Measurements from ENCODE around the gene PTPRJ.
"Not testable (repeated sequence)": the region's sequence is repeated elsewhere in the genome, so short reads cannot be mapped to it uniquely, and the experiment has no call there.

Gene PTPRJ

DNA sequence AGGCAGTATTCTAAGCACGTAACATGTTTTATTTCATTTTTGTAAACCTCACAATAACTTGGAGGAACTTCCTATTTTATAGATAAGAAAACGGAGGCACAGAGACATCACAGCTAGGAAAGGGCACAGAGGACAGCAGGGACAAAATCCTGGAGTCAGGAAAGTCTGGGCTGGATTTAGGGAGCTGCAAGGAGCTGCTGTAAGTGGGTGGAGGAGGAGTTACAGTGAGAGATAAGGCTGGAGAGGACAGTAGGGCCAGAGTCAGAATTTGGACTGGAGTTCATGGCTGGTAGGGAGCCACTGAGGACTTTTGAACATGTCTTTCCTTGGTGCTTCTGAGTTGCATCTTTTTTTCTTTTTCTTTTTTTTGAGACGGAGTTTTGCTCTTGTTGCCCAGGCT lies 32.2 kb upstream of the PTPRJ start:
- no peak for DNase-seq (ENCODE audit: low spot score)
- Histone ChIP-seq H3K9me3 (ENCODE audit: severe bottlenecking) (no peaks in the 10 kb centered on the region), H3K27me3 (ENCODE audit: insufficient read depth, poor library complexity, severe bottlenecking) (no peaks in the 10 kb centered on the region), H3K4me1 (ENCODE audit: insufficient read depth, poor library complexity, severe bottlenecking) (peaks cover 10% of the 10 kb centered on the region), H3K36me3 (ENCODE audit: low read depth) (no peaks in the 10 kb centered on the region), H3K27ac (ENCODE audit: poor library complexity, severe bottlenecking) (no peak overlapping the region), H3K4me3 (ENCODE audit: severe bottlenecking) (no peak overlapping the region)
- TF ChIP-seq, protein P1, sequence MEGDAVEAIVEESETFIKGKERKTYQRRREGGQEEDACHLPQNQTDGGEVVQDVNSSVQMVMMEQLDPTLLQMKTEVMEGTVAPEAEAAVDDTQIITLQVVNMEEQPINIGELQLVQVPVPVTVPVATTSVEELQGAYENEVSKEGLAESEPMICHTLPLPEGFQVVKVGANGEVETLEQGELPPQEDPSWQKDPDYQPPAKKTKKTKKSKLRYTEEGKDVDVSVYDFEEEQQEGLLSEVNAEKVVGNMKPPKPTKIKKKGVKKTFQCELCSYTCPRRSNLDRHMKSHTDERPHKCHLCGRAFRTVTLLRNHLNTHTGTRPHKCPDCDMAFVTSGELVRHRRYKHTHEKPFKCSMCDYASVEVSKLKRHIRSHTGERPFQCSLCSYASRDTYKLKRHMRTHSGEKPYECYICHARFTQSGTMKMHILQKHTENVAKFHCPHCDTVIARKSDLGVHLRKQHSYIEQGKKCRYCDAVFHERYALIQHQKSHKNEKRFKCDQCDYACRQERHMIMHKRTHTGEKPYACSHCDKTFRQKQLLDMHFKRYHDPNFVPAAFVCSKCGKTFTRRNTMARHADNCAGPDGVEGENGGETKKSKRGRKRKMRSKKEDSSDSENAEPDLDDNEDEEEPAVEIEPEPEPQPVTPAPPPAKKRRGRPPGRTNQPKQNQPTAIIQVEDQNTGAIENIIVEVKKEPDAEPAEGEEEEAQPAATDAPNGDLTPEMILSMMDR (IDR thresholded peaks at IDR 0.05; ENCODE audit: poor library complexity, severe bottlenecking), result no peak
- no peak for ATAC-seq (ENCODE audit: low read depth)

DNA sequence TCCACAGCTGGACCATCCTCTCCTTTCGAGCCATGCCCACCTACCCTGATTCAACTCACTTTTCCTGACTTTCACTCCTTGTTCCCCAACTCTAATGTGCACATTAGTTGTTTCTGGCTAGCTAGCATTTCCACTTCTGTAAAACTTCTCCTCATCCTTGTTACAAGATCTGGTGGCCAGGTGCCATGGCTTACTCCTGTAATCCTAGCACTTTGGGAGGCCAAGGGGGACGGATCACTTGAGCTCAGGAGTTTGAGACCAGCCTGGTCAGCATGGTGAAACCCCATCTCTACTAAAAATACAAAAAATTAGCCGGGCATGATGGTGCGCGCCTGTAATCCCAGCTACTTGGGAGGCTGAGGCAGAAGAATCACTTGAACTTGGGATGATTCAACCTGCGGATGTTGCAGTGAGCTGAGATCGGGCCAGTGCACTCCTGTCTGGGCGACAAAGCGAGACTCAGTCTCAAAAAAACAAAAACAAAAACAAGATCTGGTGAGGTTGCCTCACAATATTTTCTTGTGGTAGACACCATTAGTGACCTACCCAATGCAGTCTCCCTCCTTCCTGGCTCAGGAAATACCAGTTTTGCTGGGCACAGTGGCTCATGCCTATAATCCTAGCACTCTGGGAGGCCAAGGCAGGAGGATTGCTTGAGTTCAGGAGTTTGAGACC lies 31.2 kb upstream of the PTPRJ start:
- ATAC-seq (ENCODE audit: low read depth); DNase-seq (ENCODE audit: low spot score); H3K4me3 ChIP-seq (ENCODE audit: severe bottlenecking); H3K9me3 ChIP-seq (ENCODE audit: severe bottlenecking); H3K27me3 ChIP-seq (ENCODE audit: insufficient read depth, poor library complexity, severe bottlenecking); H3K36me3 ChIP-seq (ENCODE audit: low read depth); H3K27ac ChIP-seq (ENCODE audit: poor library complexity, severe bottlenecking): not testable (repeated sequence)
- H3K4me1 ChIP-seq (ENCODE audit: insufficient read depth, poor library complexity, severe bottlenecking), result peaks cover 10% of the 10 kb centered on the region

DNA sequence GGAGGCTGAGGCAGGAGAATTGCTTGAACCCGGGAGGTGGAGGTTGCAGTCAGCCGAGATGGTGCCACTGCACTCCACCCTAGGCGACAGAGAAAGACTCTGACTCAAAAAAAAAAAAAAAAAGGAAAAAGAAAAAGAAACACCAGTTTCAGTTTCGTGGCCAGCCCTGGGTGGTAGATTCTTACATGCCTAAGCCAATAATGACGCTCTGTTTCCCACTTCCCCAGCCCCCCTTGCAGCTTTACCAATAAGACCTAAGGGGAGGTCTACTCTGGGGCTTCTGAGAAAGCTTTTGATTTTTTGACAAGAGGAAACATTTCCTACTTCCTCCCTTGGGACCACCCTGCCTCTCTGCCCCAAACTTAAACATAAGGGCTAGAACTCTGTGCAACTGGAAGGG lies 30.0 kb upstream of the PTPRJ start:
- no peak overlapping the region for H3K27ac ChIP-seq (ENCODE audit: poor library complexity, severe bottlenecking)

DNA sequence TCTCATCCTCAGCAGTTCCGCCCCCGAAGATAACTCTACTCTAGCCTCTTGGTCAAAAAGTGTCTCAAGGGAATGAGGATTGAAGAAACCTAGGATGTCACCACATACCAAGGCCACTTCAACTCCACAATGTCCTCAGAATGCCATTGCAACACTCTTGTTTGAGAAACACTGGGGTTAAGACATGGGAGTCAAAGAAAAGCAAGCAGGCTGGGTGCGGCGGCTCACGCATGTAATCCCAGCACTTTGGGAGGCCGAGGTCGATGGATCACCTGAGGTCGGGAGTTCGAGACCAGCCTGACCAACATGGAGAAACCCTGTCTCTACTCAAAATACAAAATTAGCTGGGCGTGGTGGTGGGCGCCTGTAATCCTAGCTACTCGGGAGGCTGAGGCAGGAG lies 28.9 kb upstream of the PTPRJ start:
- H3K9me3 ChIP-seq (ENCODE audit: severe bottlenecking); DNase-seq (ENCODE audit: low spot score); H3K27me3 ChIP-seq (ENCODE audit: insufficient read depth, poor library complexity, severe bottlenecking); H3K4me3 ChIP-seq (ENCODE audit: severe bottlenecking); H3K36me3 ChIP-seq (ENCODE audit: low read depth); ATAC-seq (ENCODE audit: low read depth); H3K27ac ChIP-seq (ENCODE audit: poor library complexity, severe bottlenecking); H3K4me1 ChIP-seq (ENCODE audit: insufficient read depth, poor library complexity, severe bottlenecking): not testable (repeated sequence)

More for the DNA sequence above, 30.0 kb upstream of the PTPRJ start:
- Histone ChIP-seq H3K9me3 (ENCODE audit: severe bottlenecking) (no peaks in the 10 kb centered on the region), H3K4me1 (ENCODE audit: insufficient read depth, poor library complexity, severe bottlenecking) (peaks cover 10% of the 10 kb centered on the region), H3K36me3 (ENCODE audit: low read depth) (no peaks in the 10 kb centered on the region), H3K4me3 (ENCODE audit: severe bottlenecking) (no peak overlapping the region), H3K27me3 (ENCODE audit: insufficient read depth, poor library complexity, severe bottlenecking) (no peaks in the 10 kb centered on the region)
- TF ChIP-seq, protein P1 (IDR thresholded peaks at IDR 0.05; ENCODE audit: poor library complexity, severe bottlenecking), result no peak
- DNase-seq (ENCODE audit: low spot score), result no peak
- no peak for ATAC-seq (ENCODE audit: low read depth)

- DNase-seq (ENCODE audit: low spot score) (no peak), ATAC-seq (ENCODE audit: low read depth) (no peak)
- H3K27ac ChIP-seq (ENCODE audit: poor library complexity, severe bottlenecking), result no peak overlapping the region
- H3K36me3 ChIP-seq (ENCODE audit: low read depth), result no peaks in the 10 kb centered on the region
- no peaks in the 10 kb centered on the region for H3K4me1 ChIP-seq (ENCODE audit: insufficient read depth, poor library complexity, severe bottlenecking)
- H3K27me3 ChIP-seq (ENCODE audit: insufficient read depth, poor library complexity, severe bottlenecking), result no peaks in the 10 kb centered on the region
- H3K9me3 ChIP-seq (ENCODE audit: severe bottlenecking), result no peaks in the 10 kb centered on the region
- no peak overlapping the region for H3K4me3 ChIP-seq (ENCODE audit: severe bottlenecking)
- TF ChIP-seq, protein P1 (IDR thresholded peaks at IDR 0.05; ENCODE audit: poor library complexity, severe bottlenecking), result no peak
Observed at GRCh38 chr11:47955061-47955755, 25.2 kb upstream of the PTPRJ start.

DNA sequence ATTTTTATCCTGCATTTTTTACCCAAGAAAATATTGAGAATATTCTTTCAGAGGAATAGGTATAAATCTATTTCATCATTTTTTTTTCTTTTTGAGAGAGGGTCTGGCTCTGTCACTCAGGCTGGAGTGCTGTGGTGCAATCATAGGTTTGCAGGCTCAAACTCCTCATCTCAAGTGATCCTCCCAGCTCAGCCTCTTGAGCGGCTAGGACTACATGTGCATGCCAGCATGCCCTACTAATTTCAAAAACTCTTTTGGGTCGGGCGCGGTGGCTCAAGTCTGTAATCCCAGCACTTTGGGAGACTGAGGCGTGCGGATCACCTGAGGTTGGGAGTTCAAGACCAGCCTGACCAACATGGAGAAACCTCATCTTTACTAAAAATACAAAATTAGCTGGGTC lies 20.3 kb upstream of the PTPRJ start:
- Histone ChIP-seq H3K27me3 (ENCODE audit: insufficient read depth, poor library complexity, severe bottlenecking) (no peaks in the 10 kb centered on the region), H3K4me1 (ENCODE audit: insufficient read depth, poor library complexity, severe bottlenecking) (no peaks in the 10 kb centered on the region), H3K36me3 (ENCODE audit: low read depth) (no peaks in the 10 kb centered on the region), H3K4me3 (ENCODE audit: severe bottlenecking) (no peak overlapping the region), H3K27ac (ENCODE audit: poor library complexity, severe bottlenecking) (no peak overlapping the region), H3K9me3 (ENCODE audit: severe bottlenecking) (no peaks in the 10 kb centered on the region)
- TF ChIP-seq, protein P1 (IDR thresholded peaks at IDR 0.05; ENCODE audit: poor library complexity, severe bottlenecking), result no peak
- ATAC-seq (ENCODE audit: low read depth) (no peak), DNase-seq (ENCODE audit: low spot score) (no peak)
